ENCODE results near the gene TFEC.

DNA sequence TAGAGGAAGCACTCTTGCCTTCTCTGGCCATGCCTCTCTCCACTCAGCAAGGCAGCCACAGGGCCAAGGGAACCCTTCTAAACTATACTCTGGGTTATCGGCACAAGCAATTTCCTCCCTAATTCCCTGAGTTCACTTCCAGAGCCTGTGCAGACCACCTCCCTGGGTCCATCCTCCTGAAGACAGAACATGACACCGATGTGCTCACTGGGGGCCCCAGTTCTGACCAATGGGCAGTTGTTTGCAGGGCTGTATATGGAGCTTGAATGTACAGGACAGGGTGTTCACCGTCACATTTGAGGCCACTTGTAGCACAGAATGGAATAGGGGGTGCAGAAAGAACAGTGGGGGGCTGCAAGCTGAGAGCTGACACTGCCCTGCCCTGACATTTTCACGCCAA, 77.7 kb downstream of the TFEC start:
- TF ChIP-seq CTCF (IDR thresholded peaks at IDR 0.05) (no peak), POLR2A (IDR thresholded peaks at IDR 0.05; ENCODE audit: low read depth) (no peak)

Data from esophagus muscularis mucosa (tissue), 3 donors.